H9 (cell line): ENCODE measurements around the gene CCZ1. TPM values are rescaled to one million over a fixed set of nuclear protein-coding genes. Genes with fewer than 3 reads are reported as not detected.
"Not testable (repeated sequence)": the region's sequence is repeated elsewhere in the genome, so short reads cannot be mapped to it uniquely, and the experiment has no call there.

Experiments used
- DNase-seq: peaks from one replicate; pipeline ENCODE4 v3.0.0-alpha.2; 2017
- H2AFZ ChIP-seq: one replicate; pipeline ENCODE4 v1.6.1; 2013; ENCODE audit warnings: mild to moderate bottlenecking, low read length, control low read depth, moderate library complexity
- H2AK5ac ChIP-seq: 2 replicates; pipeline ENCODE4 v1.6.1; 2013; ENCODE audit warnings: low read length, control low read depth, mixed read lengths; ENCODE audit not compliant: insufficient read length
- H2BK120ac ChIP-seq: one replicate; pipeline ENCODE4 v1.6.1; 2013; ENCODE audit warnings: low read depth, mild to moderate bottlenecking, low read length, control low read depth, inconsistent platforms; ENCODE audit not compliant: poor library complexity, severe bottlenecking
- H2BK12ac ChIP-seq: 2 replicates; pipeline ENCODE4 v1.6.1; 2013; ENCODE audit warnings: low read length, control low read depth, mixed read lengths, low read depth; ENCODE audit not compliant: insufficient read length
- H2BK15ac ChIP-seq: 2 replicates; pipeline ENCODE4 v1.6.1; 2013; ENCODE audit warnings: low read depth, low read length, control low read depth
- H2BK20ac ChIP-seq: one replicate; pipeline ENCODE4 v1.6.1; 2013; ENCODE audit warnings: low read depth, mild to moderate bottlenecking, low read length, control low read depth, inconsistent platforms; ENCODE audit not compliant: poor library complexity, severe bottlenecking
- H2BK5ac ChIP-seq: 2 replicates; pipeline ENCODE4 v1.6.1; 2013; ENCODE audit warnings: low read length, control low read depth, mixed read lengths; ENCODE audit not compliant: insufficient read length
- H3K14ac ChIP-seq: 2 replicates; pipeline ENCODE4 v1.6.1; 2013; ENCODE audit warnings: low read length, control low read depth; ENCODE audit not compliant: insufficient read depth
- H3K18ac ChIP-seq: 2 replicates; pipeline ENCODE4 v1.6.1; 2013; ENCODE audit warnings: low read depth, mild to moderate bottlenecking, mixed read lengths, low read length, control low read depth; ENCODE audit not compliant: insufficient read length
- H3K23ac ChIP-seq: 2 replicates; pipeline ENCODE4 v1.6.1; 2013; ENCODE audit warnings: low read length, control low read depth, mixed read lengths, low read depth; ENCODE audit not compliant: insufficient read length
- H3K23me2 ChIP-seq: 2 replicates; pipeline ENCODE4 v1.6.1; 2013; ENCODE audit warnings: low read depth, mild to moderate bottlenecking, mixed read lengths, low read length, control low read depth; ENCODE audit not compliant: insufficient read length, poor library complexity, severe bottlenecking
- H3K27ac ChIP-seq: 2 replicates; pipeline ENCODE4 v1.5.1; 2013; ENCODE audit warnings: low read length, control low read depth, mixed read lengths, low read depth; ENCODE audit not compliant: insufficient read length
- H3K27me3 ChIP-seq: 2 replicates; pipeline ENCODE4 v1.6.1; 2013; ENCODE audit warnings: low read length, control low read depth, inconsistent platforms; ENCODE audit not compliant: insufficient read depth
- H3K4ac ChIP-seq: 2 replicates; pipeline ENCODE4 v1.6.1; 2013; ENCODE audit warnings: low read depth, mild to moderate bottlenecking, control low read depth, inconsistent platforms, low read length, moderate library complexity
- H3K4me1 ChIP-seq: 2 replicates; pipeline ENCODE4 v1.6.1; 2013; ENCODE audit warnings: low read length, control low read depth, inconsistent platforms; ENCODE audit not compliant: insufficient read depth
- H3K4me2 ChIP-seq: 2 replicates; pipeline ENCODE4 v1.6.1; 2013; ENCODE audit warnings: low read length, control low read depth, mixed read lengths; ENCODE audit not compliant: insufficient read length, insufficient read depth
- H3K56ac ChIP-seq: 2 replicates; pipeline ENCODE4 v1.6.1; 2013; ENCODE audit warnings: low read depth, mild to moderate bottlenecking, mixed read lengths, low read length, control low read depth; ENCODE audit not compliant: insufficient read length
- H3K79me1 ChIP-seq: 2 replicates; pipeline ENCODE4 v1.6.1; 2013; ENCODE audit warnings: low read depth, mild to moderate bottlenecking, moderate library complexity, low read length, control low read depth, inconsistent platforms; ENCODE audit not compliant: insufficient read depth, poor library complexity, severe bottlenecking
- H3K79me2 ChIP-seq: 2 replicates; pipeline ENCODE4 v1.6.1; 2013; ENCODE audit warnings: low read length, control low read depth, inconsistent platforms; ENCODE audit not compliant: insufficient read depth
- H3K9ac ChIP-seq: 2 replicates; pipeline ENCODE4 v1.6.1; 2013; ENCODE audit warnings: low read length, control low read depth, mixed read lengths; ENCODE audit not compliant: insufficient read length; ENCODE audit errors: extremely low read depth
- H3K9me3 ChIP-seq: one replicate; pipeline ENCODE4 v1.6.1; 2013; ENCODE audit warnings: low read depth, low read length, inconsistent platforms; ENCODE audit not compliant: control insufficient read depth
- H3T11ph ChIP-seq: one replicate; pipeline ENCODE4 v1.6.1; 2013; ENCODE audit warnings: mild to moderate bottlenecking, low read length, control low read depth, inconsistent platforms
- H4K20me1 ChIP-seq: one replicate; pipeline ENCODE4 v1.6.1; 2013; ENCODE audit not compliant: control insufficient read depth, insufficient read length, insufficient read depth
- H4K5ac ChIP-seq: 2 replicates; pipeline ENCODE4 v1.6.1; 2013; ENCODE audit warnings: low read depth, mild to moderate bottlenecking, mixed read lengths, low read length, control low read depth; ENCODE audit not compliant: insufficient read length
- H4K8ac ChIP-seq: replicated peaks from 2 replicates; pipeline ENCODE4 v1.6.1; 2013; ENCODE audit warnings: low read length, control low read depth, mixed read lengths, low read depth; ENCODE audit not compliant: insufficient read length
- H4K91ac ChIP-seq: 2 replicates; pipeline ENCODE4 v1.6.1; 2013; ENCODE audit warnings: low read depth, mild to moderate bottlenecking, moderate library complexity, mixed read lengths, low read length, control low read depth; ENCODE audit not compliant: insufficient read length
- H3K27ac Mint-ChIP-seq, 3 experiments: 2 replicates in 2 of 3; 3 replicates in 1 of 3; pipeline ENCODE4 v1.8.0; 2020 to 2021; ENCODE audit warnings: mixed read lengths in 3 of 3, mild to moderate bottlenecking in 1 of 3, moderate library complexity in 1 of 3
- H3K27me3 Mint-ChIP-seq: 2 replicates; pipeline ENCODE4 v1.8.0; 2021; ENCODE audit warnings: low read depth, mild to moderate bottlenecking, moderate library complexity, mixed read lengths
- H3K36me3 Mint-ChIP-seq, 3 experiments: 2 replicates in 2 of 3; 3 replicates in 1 of 3; pipeline ENCODE4 v1.8.0; 2020 to 2021; ENCODE audit warnings: low read depth in 3 of 3, mixed read lengths in 3 of 3; ENCODE audit not compliant: insufficient read depth in 1 of 3
- H3K4me1 Mint-ChIP-seq, 2 experiments: 2 replicates each; pipeline ENCODE4 v1.8.0; 2020; ENCODE audit warnings: mixed read lengths in 2 of 2
- H3K4me3 Mint-ChIP-seq, 2 experiments: 2 replicates in 1 of 2; 3 replicates in 1 of 2; pipeline ENCODE4 v1.8.0; 2020 to 2021; ENCODE audit warnings: mild to moderate bottlenecking in 2 of 2, mixed read lengths in 2 of 2, moderate library complexity in 1 of 2
- H3K9me3 Mint-ChIP-seq, 2 experiments: 2 replicates in 1 of 2; 3 replicates in 1 of 2; pipeline ENCODE4 v1.8.0; 2020; ENCODE audit warnings: mild to moderate bottlenecking in 2 of 2, mixed read lengths in 2 of 2, moderate library complexity in 1 of 2
- WGBS: extraction: QIAGEN DNeasy Blood & Tissue Kit; methylation state at CpG from one replicate; pipeline ENCODE4 v1.1.7; 2013; ENCODE audit warnings: missing lambda C conversion rate, low lambda C conversion rate, mixed read lengths; ENCODE audit not compliant: insufficient read length; ENCODE audit errors: extremely low coverage; 5-methylcytosine and 5-hydroxymethylcytosine counted together
- total RNA-seq: library from RNA; stranded (reverse); gene quantifications from 2 replicates; pipeline ENCODE4 v1.2.1, GENCODE V29; 2021

The CCZ1 gene
- total RNA-seq, 1 experiment from 2014 or later: 139 TPM

DNA sequence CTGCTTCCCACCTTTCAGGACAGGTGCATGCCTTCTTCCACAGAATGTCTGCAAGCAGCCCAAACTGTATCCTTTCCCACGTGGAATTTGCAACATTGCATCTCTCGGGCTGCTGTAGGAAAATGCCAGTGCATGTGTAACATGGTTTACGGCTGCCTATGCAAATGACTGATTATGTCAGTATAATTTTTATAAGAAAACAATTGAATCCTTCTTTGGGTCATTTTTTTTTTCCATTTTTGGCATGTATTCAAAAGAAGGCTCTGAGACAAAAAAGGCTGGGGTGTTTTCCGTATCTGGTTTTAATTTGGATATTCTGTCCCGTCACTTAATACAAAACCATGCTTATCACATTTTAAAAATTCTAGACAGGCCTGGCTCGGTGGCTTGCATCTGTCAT, 18.4 kb upstream of the CCZ1 start:
- not testable (repeated sequence) for H3K4me2 ChIP-seq, H4K20me1 ChIP-seq, H2AFZ ChIP-seq, H3K9ac ChIP-seq, H3K9me3 Mint-ChIP-seq, H3K4ac ChIP-seq, H3K27ac ChIP-seq, H3K4me1 Mint-ChIP-seq, H4K8ac ChIP-seq, H3K79me1 ChIP-seq, H3K23me2 ChIP-seq, H2AK5ac ChIP-seq, H2BK120ac ChIP-seq, H3K36me3 Mint-ChIP-seq, H2BK15ac ChIP-seq, H3K27me3 ChIP-seq, H3K4me3 Mint-ChIP-seq, H2BK20ac ChIP-seq, H2BK12ac ChIP-seq, H3K27me3 Mint-ChIP-seq, H4K91ac ChIP-seq, H2BK5ac ChIP-seq, DNase-seq, H3K4me1 ChIP-seq, H3K56ac ChIP-seq, H3K14ac ChIP-seq, H3T11ph ChIP-seq, H4K5ac ChIP-seq, H3K18ac ChIP-seq, H3K79me2 ChIP-seq, H3K23ac ChIP-seq, H3K9me3 ChIP-seq
- WGBS: no CpG with 5 or more reads among the region's 6 CpGs
- 0 out of 7 replicates have a peak overlapping the region, but pooled peaks of 1 of the 3 experiments have one; percentile 27 for H3K27ac Mint-ChIP-seq

DNA sequence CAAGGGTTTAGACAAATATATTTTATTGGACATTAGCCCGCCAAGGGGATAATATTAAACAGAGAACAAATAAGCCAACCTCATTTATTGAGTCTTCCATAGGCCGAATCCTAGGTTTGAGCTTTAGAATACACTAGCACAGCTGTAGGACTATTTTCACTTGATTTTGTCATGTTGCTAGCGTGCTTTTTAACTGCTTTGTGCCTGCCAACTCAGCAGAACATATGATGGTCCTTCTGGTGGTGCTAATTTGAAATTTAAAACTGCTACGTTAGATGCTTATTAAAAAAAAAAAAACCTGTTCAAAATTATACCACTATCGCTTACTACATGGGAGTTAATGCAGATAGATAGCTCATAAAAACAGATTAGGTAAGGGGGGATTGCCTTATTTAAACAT, 14.1 kb upstream of the CCZ1 start:
- H2BK20ac ChIP-seq, H3K23ac ChIP-seq, H2BK15ac ChIP-seq, H3K9me3 ChIP-seq, H3K9me3 Mint-ChIP-seq, H3K4me3 Mint-ChIP-seq, H2BK120ac ChIP-seq, H2BK12ac ChIP-seq, H3T11ph ChIP-seq, H4K91ac ChIP-seq, H2AK5ac ChIP-seq, H3K36me3 Mint-ChIP-seq, H3K23me2 ChIP-seq, H3K27ac ChIP-seq, H3K18ac ChIP-seq, DNase-seq, H4K20me1 ChIP-seq, H4K8ac ChIP-seq, H3K14ac ChIP-seq, H3K4me1 Mint-ChIP-seq, H3K79me2 ChIP-seq, H3K27me3 Mint-ChIP-seq, H3K27me3 ChIP-seq, H3K4me2 ChIP-seq, H2AFZ ChIP-seq, H3K4me1 ChIP-seq, H3K27ac Mint-ChIP-seq, H3K79me1 ChIP-seq, H3K4ac ChIP-seq, H3K9ac ChIP-seq, H2BK5ac ChIP-seq, H4K5ac ChIP-seq, H3K56ac ChIP-seq: not testable (repeated sequence)
- WGBS: no CpG with 5 or more reads among the region's 5 CpGs
